Anterior cingulate cortex (tissue), 58 donors: Measurements from ENCODE around the gene INO80E.
A peak's percentile ranks its signal among the peaks of the same experiment; 100 is the strongest.
"Not testable (repeated sequence)": the region's sequence is repeated elsewhere in the genome, so short reads cannot be mapped to it uniquely, and the experiment has no call there.

Experiments
- DNase-seq, 58 donors: peaks; one replicate each; lab custom pipeline; 2025; lab: John Stamatoyannopoulos, UW

INO80E gene

GRCh38 chr16:30006659-30007377 lies 10.8 kb downstream of the INO80E start:
- DNase-seq: no peak

GRCh38 chr16:30007378-30007895 lies 11.4 kb downstream of the INO80E start:
- DNase-seq: no peak

GRCh38 chr16:30009085-30009862 lies 13.2 kb downstream of the INO80E start:
- DNase-seq: peak in 10 of 58 donors; percentile 14 to 51 (median 33)

GRCh38 chr16:30009990-30010843 lies 14.2 kb downstream of the INO80E start:
- peak in 2 of 58 donors; percentile 29 to 44 for DNase-seq

- peak in 15 of 58 donors; percentile 14 to 54 (median 33) for DNase-seq
Observed at GRCh38 chr16:30010844-30011713, 15.0 kb downstream of the INO80E start, which contains the start of gene DOC2A. Gene DOC2A (minus strand): TSS chr16:30011027. CDS start chr16:30010222, 805 bp downstream.

- DNase-seq: peak in 1 of 58 donors; percentile 12
Observed at GRCh38 chr16:30011714-30012504, 15.9 kb downstream of the INO80E start.

- not testable (repeated sequence) for DNase-seq
Observed at GRCh38 chr16:30012598-30012997, 16.6 kb downstream of the INO80E start.

- not testable (repeated sequence) for DNase-seq
Observed at GRCh38 chr16:30015450-30015849, 19.4 kb downstream of the INO80E start.

- DNase-seq: no peak
Observed at GRCh38 chr16:30016555-30017276, 20.7 kb downstream of the INO80E start.

GRCh38 chr16:30017277-30017656 lies 21.2 kb downstream of the INO80E start:
- no peak for DNase-seq

- not testable (repeated sequence) for DNase-seq
Observed at GRCh38 chr16:30017937-30018336, 21.9 kb downstream of the INO80E start.

- peak in 7 of 58 donors; percentile 8 to 63 (median 20) for DNase-seq
Observed at GRCh38 chr16:30018731-30019158, 22.7 kb downstream of the INO80E start.

- DNase-seq: no peak
Observed at GRCh38 chr16:30022887-30023286, 26.8 kb downstream of the INO80E start, which contains the start of gene C16orf92. Gene C16orf92 (plus strand): TSS chr16:30023198. CDS start chr16:30023341, 143 bp downstream.

- DNase-seq: no peak
Observed at GRCh38 chr16:30023586-30023985, 27.5 kb downstream of the INO80E start.

GRCh38 chr16:30024451-30024850 lies 28.4 kb downstream of the INO80E start:
- no peak for DNase-seq

- DNase-seq: no peak
Observed at GRCh38 chr16:30025156-30025555, 29.1 kb downstream of the INO80E start.

- DNase-seq: no peak
Observed at GRCh38 chr16:30025574-30025973, 29.5 kb downstream of the INO80E start.

- DNase-seq: no peak
Observed at GRCh38 chr16:30026449-30026848, 30.4 kb downstream of the INO80E start.
